ENCODE measurements around the gene RASA3.

Gene RASA3

GRCh38 chr13:114016321-114017027, 115.9 kb downstream of the RASA3 start:
- no peak for ATAC-seq

- ATAC-seq: peak; percentile 13 to 38
These were observed 116.5 kb downstream of the RASA3 start for GRCh38 chr13:114015969-114016295.

DNA sequence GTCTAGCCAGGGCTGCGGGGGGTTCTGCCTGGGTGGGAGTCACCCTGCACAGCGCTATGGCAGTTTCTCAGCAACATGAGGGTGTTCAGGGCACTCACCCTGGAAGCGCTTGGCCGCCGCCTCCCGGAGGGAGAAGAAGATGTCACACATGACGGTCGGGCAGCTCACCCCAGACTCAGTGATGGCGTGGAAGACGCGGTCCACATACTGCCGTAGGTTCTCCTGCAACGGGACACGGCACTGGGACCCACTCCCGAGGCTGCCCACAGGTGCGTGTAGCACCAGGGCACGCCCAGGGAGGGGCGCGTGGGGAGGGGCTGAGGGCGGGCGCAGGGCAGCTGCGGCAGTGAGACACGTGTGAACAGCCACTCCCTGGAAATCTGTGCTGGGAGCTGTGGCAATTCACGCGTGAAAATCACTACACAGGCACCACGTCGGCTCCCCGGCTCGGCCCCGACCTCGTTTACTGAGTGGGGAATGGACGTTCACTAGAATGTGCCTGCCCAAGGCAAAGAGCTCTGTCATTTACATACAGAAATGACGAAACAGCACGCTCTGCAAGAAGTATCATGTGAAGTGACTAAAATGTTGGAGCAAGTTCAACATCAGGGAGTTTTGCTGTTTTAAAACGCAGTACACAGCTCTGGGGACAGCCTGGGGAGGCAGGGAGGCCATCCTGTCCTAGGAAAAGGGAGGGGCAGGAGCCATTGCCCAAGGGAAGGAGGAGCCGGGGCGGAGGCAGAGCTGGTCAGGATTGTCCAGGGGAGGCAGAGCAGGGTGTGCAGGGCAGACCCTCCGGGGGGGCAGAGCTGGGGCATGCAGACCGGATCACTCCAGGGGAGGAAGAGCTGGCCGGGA, 117.1 kb downstream of the RASA3 start:
- ATAC-seq: no peak

- ATAC-seq: no peak
These were observed 118.3 kb downstream of the RASA3 start for GRCh38 chr13:114013952-114014629.

DNA sequence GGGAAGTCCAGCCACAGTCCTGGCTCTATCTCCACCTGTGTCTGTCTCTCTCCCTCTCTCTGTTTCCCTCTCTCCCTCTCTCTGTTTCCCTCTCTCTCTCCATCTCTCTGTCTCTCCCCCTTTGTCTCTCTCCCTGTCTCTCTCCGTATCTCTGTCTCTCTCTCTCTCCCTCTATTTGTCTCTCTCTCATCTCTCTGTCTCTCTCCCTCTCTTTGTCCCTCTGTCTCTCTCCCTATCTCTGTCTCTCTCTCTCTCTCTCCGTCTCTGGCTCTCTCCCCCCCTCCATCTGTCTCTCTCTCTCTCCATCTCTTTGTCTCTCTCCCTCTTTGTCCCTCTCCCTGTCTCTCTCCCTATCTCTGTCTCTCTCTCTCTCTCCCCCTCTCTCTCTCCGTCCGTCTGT, 119.1 kb downstream of the RASA3 start:
- no peak for ATAC-seq

GRCh38 chr13:114012921-114013320, 119.5 kb downstream of the RASA3 start:
- ATAC-seq: no peak

- ATAC-seq: no peak
These were observed 120.3 kb downstream of the RASA3 start for GRCh38 chr13:114012141-114012540.

DNA sequence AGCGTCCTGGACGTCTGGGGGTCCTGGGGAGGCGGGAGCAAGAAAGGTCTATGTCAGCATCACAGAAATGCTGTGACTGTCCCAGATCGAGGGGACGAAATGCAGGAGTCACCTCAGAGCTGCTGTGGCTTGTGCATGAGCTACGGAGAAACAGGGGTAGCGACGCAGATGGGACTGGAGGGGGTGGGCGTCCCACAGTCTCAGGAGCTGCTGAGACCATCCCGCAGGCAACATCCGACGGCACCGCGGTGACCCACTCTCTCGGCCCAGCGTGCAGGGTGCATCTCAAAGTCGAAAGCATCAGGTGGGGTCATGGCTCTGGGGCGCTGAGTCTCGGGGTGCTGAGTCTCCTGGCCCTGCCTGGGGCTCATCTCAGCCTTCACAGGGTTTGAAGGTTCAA, 121.2 kb downstream of the RASA3 start:
- no peak for ATAC-seq

DNA sequence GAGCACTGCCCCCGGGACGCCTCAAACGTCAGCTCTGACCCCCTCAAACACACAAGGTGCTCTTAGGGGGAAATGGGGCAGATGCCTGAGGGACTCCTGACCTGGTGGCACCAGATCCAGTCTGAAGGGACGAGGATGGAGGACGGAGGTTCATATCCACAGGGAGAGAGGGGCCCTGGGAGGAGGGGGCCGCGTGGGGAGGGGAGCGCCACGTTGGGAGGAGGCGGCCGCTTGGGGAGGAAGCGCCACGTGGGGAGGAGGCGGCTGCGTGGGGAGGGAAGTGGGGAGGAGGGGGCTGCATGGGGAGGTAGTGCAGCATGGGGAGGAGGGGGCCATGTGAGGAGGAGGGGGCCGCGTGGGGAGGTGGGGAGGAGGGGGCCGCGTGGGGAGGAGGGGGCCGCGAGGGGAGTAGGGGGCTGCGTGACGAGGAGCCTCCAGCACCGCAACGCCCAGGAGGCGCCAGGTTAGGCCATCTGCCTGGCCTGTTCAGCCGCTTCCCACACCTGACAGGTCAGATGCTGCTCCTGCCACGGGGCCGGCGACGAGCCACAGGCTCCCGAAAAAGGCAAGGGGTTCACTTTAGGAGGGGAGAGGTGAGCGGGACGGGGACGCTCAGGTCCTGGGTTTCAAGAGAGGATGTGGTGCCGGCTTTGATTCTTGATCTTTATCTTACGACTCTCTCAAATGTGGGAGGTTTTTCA, 121.9 kb downstream of the RASA3 start:
- no peak for ATAC-seq

GRCh38 chr13:114009590-114010400, 122.6 kb downstream of the RASA3 start:
- no peak for ATAC-seq

DNA sequence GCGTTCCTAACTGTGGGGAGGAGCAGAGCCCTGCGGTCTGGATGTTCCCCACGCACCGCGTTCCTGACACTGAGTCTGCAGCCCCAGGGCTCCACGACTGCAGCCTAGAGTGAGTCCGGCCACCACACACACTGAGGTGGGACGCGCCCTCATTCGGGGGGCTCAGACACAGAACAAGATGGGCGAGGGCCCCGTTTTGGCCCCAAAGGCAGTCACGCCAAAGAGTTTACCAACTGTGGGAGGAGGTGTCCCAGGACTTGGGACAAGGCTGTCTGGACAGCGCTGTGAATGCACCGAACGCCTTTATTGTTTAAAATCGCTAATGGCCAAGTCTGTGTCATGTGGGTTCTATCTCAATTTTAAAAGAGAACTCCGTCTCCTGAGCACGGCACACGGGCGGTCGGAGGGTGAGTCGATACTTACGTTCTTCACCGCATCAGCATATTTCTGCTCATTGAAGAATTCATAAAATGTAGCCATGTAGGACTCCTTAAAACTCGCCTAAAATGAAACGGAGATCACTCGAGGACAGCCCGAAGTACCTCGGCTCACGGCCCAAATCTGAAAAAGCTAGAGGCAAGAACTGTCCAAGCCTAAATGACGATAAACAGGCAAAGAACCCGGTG, 123.3 kb downstream of the RASA3 start:
- ATAC-seq: no peak

DNA sequence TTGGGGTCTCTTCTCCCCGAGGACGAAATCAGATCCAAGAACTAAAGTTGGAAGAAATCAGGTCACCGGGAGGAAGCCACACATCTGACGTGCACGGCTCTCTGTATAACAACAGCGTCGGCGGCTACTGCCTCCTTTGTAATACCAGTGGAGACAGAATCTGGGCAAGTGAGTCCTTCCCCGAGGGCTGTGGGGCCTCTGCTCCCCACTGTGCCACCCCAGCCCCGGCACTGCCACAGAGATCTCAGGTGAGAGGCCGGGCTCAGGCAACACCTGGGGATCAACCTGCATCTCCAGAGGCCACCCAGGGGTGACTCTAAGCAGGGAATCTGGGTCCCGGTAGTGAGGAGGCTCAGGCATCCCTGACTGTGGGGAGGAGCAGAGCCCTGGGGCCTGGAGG, 124.9 kb downstream of the RASA3 start:
- ATAC-seq: no peak

DNA sequence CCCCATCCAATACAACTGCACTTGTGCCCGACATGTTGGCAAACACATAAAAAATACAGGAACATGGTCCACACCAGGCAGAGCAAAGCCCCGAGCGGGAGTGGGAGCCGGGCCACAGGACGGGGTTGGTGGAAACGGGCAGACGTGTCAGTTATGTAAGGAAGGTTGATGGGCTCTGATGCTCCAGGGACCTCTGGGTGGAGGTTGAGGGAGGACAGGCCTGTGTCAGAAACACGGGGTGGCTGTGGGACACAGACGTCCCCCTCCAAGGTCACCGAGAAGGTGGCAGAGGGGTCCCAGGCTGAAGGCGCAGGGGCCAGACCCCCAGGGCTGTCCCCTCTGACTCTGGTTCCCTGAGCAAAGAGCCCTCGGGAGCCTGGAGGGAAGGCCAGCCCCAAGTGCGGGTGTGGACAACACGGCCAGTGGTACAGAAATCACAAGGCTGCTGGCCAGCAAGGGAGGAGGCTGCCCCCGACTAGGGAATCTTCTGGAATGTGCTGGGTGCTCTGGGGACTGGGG, 127.2 kb downstream of the RASA3 start:
- no peak for ATAC-seq

GRCh38 chr13:114004420-114005205, 127.8 kb downstream of the RASA3 start:
- no peak for ATAC-seq

DNA sequence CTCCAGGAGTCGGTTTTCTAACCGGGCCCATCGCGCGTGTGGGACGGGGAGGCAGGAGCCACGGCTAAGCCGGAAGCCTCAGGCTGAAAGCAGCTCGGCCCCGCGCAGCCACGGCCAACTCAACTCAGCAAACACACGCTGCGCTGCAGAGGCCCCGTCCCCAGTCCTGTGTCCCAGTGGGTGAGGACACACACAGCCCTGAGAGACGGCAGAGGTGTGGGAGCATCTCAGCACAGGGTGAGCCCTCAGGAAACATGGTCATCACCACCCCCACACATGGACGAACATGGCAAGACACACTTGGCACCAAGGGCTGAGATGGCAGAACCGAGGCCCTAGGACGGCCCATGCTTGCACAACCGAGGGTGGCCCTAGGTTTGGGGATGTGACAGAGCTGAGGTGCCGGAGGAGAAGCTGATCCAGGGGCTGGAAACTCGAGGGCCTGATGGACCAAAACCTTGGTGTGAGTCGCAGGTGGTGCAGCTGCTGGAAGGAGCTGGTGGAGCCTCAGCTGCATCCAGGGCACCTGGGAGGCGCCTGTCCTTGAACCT, 129.6 kb downstream of the RASA3 start:
- ATAC-seq: no peak

DNA sequence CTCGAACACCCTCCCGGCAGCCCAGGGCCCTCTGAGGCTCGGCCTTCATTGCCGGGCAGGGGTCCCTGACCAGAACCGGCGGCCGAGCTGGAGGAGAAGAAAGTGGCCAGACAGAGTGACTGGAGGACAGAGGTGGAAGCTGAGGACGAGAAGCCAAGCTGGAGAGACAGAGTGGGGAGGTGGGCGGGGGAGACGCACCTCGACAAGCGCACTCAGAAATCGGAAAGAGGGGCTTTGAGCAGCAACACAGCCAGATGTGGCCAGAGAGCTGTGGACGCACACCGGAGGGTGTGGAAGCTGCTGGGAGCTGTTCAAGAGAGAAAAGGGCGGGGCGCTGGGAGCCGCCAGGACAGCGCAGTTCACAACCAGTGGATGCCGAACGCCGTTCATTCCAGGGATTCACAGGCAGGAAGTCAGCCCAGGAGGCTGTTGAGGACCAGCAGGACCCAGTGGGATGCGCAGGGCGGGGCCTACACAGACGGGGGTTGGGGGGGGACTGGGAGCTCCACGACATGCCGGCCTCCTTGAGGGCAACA, 130.3 kb downstream of the RASA3 start:
- no peak for ATAC-seq

DNA sequence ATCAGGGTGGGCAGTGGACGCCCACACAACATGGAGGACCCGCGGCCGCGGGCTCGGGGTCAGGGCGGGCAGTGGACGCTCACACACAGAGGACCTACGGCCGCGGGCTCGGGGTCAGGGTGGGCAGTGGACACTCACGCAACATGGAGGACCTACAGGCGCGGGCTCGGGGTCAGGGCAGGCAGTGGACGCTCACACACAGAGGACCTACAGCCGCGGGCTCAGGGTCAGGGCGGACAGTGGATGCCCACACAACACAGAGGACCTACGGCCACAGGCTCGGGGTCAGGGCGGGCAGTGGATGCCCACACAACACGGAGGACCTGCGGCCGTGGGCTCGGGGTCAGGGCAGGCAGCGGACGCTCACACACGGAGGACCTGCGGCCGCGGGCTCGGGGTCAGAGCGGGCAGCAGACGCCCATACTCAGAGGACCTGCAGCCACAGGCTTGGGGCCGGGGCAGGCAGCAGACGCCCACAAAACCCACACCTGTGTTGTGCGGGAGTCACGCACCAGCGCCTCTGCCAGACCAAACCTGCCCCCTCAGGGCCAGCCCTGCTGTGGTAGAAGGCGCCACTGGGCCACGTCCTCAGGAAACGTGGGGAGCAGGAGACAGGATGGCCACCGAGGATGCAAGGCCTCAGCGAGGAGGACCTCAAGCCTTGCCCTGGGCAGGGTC, 131.0 kb downstream of the RASA3 start:
- ATAC-seq: no peak

GRCh38 chr13:114000151-114001040, 132.0 kb downstream of the RASA3 start:
- ATAC-seq: no peak

- ATAC-seq: no peak
These were observed 132.9 kb downstream of the RASA3 start for GRCh38 chr13:113999618-113999910.
